HUES64 (cell line): ENCODE data around the gene CD1C.
"Not testable (repeated sequence)": the region's sequence is repeated elsewhere in the genome, so short reads cannot be mapped to it uniquely, and the experiment has no call there.

ENCODE experiments used
- H3K27ac ChIP-seq: 2 replicates; pipeline ENCODE4 v1.7.0; 2013; ENCODE audit warnings: low read depth, low read length, inconsistent platforms
- H3K27me3 ChIP-seq: 2 replicates; pipeline ENCODE4 v1.6.1; 2013; ENCODE audit warnings: mild to moderate bottlenecking, low read length; ENCODE audit not compliant: insufficient read depth
- H3K36me3 ChIP-seq: 2 replicates; pipeline ENCODE4 v1.6.1; 2013; ENCODE audit warnings: mild to moderate bottlenecking, low read length; ENCODE audit not compliant: insufficient read depth
- H3K4me1 ChIP-seq: 2 replicates; pipeline ENCODE4 v1.6.1; 2013; ENCODE audit warnings: mild to moderate bottlenecking, low read length, moderate library complexity; ENCODE audit not compliant: insufficient read depth
- H3K4me3 ChIP-seq: 2 replicates; pipeline ENCODE4 v1.5.1; 2013; ENCODE audit warnings: mild to moderate bottlenecking, low read length, moderate library complexity
- H3K9ac ChIP-seq: 2 replicates; pipeline ENCODE4 v1.6.1; 2013; ENCODE audit warnings: mild to moderate bottlenecking, low read depth, low read length
- H3K9me3 ChIP-seq: 2 replicates; pipeline ENCODE4 v1.6.1; 2013; ENCODE audit warnings: low read depth, low read length; ENCODE audit not compliant: insufficient read depth
- WGBS: fragments of 150-250, 120-280 bp; methylation state at CpG from one replicate; pipeline ENCODE4 v1.1.7; 2013; ENCODE audit warnings: missing lambda C conversion rate; 5-methylcytosine and 5-hydroxymethylcytosine counted together

Gene CD1C

DNA sequence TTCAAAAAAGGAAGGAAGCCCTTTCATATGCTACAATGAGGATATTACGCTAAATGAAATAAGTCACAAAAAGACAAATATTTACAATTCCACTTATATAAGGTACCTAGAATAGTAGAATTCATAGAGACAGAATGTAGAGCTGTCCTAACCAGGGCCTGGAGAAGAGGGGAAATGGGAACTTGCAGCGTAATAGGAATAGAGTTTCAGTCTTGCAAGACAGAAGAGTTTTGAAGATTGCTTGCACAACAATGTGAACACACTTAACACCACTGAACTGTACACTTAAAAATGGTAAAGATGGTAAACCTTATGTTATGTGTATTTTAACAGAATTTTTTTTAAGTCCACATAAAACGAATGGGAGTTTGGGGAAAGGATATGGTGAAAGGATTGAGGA is 38.7 kb downstream of the CD1C start:
- Histone ChIP-seq H3K27ac (no peak overlapping the region), H3K9ac (no peak overlapping the region), H3K27me3 (no peaks in the 10 kb centered on the region), H3K4me3 (no peak overlapping the region), H3K9me3 (no peaks in the 10 kb centered on the region), H3K36me3 (no peaks in the 10 kb centered on the region), H3K4me1 (no peaks in the 10 kb centered on the region)
- 81% methylated on average over 2 of the region's 3 CpGs for WGBS

DNA sequence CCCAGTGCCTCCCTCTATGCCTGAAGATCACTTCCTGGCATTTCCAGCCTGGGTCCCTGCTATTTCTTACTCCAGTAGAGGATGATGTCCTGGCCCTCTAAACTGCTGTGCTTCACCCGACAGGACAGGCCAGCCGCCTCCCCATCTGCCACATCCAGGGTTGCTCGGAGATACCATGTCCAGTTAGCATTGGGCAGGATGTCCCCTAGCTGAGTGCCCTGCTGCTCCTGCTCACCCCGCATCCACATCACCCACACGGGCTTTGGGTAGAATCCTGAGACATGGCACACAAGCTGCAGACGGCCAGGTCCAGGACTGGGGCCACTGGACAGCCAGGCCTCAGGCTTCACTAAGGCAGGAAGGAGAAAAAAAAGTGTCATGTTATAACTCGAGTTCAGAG is 39.6 kb downstream of the CD1C start:
- H3K4me3 ChIP-seq: no peak overlapping the region
- no peaks in the 10 kb centered on the region for H3K36me3 ChIP-seq
- H3K27ac ChIP-seq: no peak overlapping the region
- no peak overlapping the region for H3K9ac ChIP-seq
- no peaks in the 10 kb centered on the region for H3K9me3 ChIP-seq
- 94% methylated on average over 7 of the region's 7 CpGs for WGBS
- H3K27me3 ChIP-seq: no peaks in the 10 kb centered on the region
- H3K4me1 ChIP-seq: no peaks in the 10 kb centered on the region

DNA sequence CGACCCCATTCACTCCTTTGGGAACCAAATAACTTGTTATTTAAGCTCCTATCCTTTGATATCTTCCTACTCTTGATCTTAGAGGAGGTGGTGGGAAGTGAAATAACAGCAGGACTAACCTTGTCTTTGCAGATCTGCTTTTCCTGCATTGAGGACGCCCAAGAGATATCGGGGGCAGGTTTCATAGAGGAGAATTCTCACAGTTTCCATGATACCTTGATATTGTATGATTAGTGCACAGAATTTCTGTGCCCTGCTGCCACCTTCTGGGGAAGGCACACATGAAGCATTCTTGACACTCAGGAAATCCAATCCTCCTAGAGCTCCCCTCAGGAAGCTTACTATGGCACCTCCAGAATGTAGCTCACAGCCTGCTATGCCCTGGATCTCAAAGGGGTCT is 40.0 kb downstream of the CD1C start:
- no peaks in the 10 kb centered on the region for H3K27me3 ChIP-seq
- no peak overlapping the region for H3K4me3 ChIP-seq
- H3K4me1 ChIP-seq: no peaks in the 10 kb centered on the region
- H3K27ac ChIP-seq: no peak overlapping the region
- no peaks in the 10 kb centered on the region for H3K36me3 ChIP-seq
- WGBS: 93% methylated on average over 3 of the region's 3 CpGs
- H3K9ac ChIP-seq: no peak overlapping the region
- H3K9me3 ChIP-seq: no peaks in the 10 kb centered on the region

GRCh38 chr1:158330391-158331105 is 40.8 kb downstream of the CD1C start:
- no peaks in the 10 kb centered on the region for H3K36me3 ChIP-seq

GRCh38 chr1:158331106-158331425 is 41.3 kb downstream of the CD1C start:
- no peaks in the 10 kb centered on the region for H3K4me1 ChIP-seq
- WGBS: 95% methylated on average over 1 of the region's 1 CpG

More at GRCh38 chr1:158330391-158331105, 40.8 kb downstream of the CD1C start:
- Histone ChIP-seq H3K9me3 (no peaks in the 10 kb centered on the region), H3K27me3 (no peaks in the 10 kb centered on the region), H3K9ac (no peak overlapping the region), H3K27ac (no peak overlapping the region), H3K4me1 (no peaks in the 10 kb centered on the region), H3K4me3 (no peak overlapping the region)
- WGBS: 92% methylated on average over 11 of the region's 11 CpGs

GRCh38 chr1:158331481-158332150 is 41.9 kb downstream of the CD1C start, which contains the start of gene CD1B:
CD1B (minus strand) TSS chr1:158331531; CDS start chr1:158331423, 108 bp downstream.
- 92% methylated on average over 1 of the region's 2 CpGs for WGBS
- no peaks in the 10 kb centered on the region for H3K9me3 ChIP-seq
- H3K9ac ChIP-seq: no peak within 1 kb of the TSS
- no peaks in the 10 kb centered on the region for H3K36me3 ChIP-seq
- no peak within 1 kb of the TSS for H3K4me3 ChIP-seq
- H3K4me1 ChIP-seq: no peaks in the 10 kb centered on the region
- no peak within 1 kb of the TSS for H3K27ac ChIP-seq
- H3K27me3 ChIP-seq: no peaks in the 10 kb centered on the region

More at GRCh38 chr1:158331106-158331425, 41.3 kb downstream of the CD1C start:
- H3K27me3 ChIP-seq: no peaks in the 10 kb centered on the region
- H3K9me3 ChIP-seq: no peaks in the 10 kb centered on the region
- H3K36me3 ChIP-seq: no peaks in the 10 kb centered on the region
- H3K27ac ChIP-seq: no peak overlapping the region
- no peak overlapping the region for H3K4me3 ChIP-seq
- no peak overlapping the region for H3K9ac ChIP-seq

DNA sequence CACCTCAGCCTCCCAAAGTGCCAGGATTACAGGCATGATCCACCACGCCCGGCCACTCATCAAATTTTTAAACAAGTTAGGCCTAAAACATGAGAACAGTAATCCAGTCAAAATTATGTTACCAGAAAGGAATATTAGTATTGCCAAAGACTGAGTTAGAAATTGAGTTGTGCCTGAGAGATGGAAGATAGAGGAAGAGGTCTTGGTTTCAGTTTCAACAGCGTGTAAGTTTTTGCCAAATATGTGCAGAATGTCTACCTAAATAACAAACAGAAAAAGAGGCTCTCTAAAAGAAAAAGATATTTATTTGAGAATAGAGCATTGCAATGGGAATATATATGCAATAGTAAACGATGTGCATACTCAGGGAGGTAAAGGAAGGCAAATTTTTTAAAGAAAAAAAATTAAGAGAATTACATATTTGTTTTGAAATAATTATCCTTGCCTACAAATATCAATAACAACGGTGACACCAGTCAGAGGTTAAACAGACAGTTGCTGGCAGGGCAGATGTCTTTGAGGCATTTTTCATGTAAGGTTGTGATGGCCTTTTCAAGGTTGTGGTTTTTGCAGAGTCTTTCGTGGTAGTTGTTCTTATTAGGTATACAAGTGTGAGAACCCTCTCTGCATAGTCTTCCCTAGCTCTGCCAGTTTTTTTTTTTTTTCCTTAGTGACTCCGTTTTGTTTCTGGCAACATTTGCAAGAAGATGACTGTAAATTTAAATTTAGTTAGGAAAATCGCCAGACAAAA is 43.9 kb downstream of the CD1C start:
- H3K27me3 ChIP-seq: no peaks in the 10 kb centered on the region
- no peaks in the 10 kb centered on the region for H3K4me1 ChIP-seq

DNA sequence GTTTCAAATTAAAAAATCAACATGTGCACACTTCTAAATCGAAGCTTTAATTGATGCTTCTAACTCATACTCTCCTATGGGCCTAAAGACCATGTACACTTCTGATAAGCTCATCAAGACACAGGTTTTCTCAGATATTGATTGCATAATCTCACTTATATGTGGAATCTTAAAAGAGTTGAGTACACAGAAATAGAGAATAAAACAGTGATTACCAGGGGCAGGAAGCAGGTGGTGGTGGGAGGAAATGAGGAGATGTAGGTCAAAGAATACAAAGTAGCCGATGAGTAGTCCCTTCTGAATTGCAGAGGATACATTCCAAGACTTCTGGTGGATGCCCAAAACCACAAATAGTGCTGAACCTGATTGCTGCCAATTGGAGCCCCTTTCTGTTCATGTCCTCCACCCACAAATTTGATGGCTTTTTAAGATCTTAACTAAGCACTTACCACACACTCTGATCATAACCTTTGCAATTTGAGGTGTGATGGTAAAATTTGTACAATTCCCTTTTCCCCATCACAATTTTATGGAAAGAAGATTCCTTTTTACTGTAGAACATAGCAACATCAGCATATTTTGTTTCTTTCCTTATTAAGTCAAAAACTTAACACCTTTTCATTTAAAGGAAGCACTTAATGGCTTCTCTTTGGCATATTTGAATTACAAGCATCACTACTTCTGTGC is 44.9 kb downstream of the CD1C start:
- Histone ChIP-seq H3K4me3 (no peak overlapping the region), H3K4me1 (no peaks in the 10 kb centered on the region), H3K9ac (no peak overlapping the region), H3K27ac (no peak overlapping the region), H3K9me3 (no peaks in the 10 kb centered on the region), H3K27me3 (no peaks in the 10 kb centered on the region), H3K36me3 (no peaks in the 10 kb centered on the region)
- 80% methylated on average over 2 of the region's 2 CpGs for WGBS

More for the DNA sequence above, 43.9 kb downstream of the CD1C start:
- H3K9me3 ChIP-seq: no peaks in the 10 kb centered on the region
- no peaks in the 10 kb centered on the region for H3K36me3 ChIP-seq
- WGBS: 76% methylated on average over 7 of the region's 8 CpGs
- H3K27ac ChIP-seq: no peak overlapping the region
- H3K9ac ChIP-seq: no peak overlapping the region
- H3K4me3 ChIP-seq: no peak overlapping the region

GRCh38 chr1:158335213-158335532 is 45.5 kb downstream of the CD1C start:
- Histone ChIP-seq H3K27ac (no peak overlapping the region), H3K4me3 (no peak overlapping the region), H3K36me3 (no peaks in the 10 kb centered on the region), H3K27me3 (no peaks in the 10 kb centered on the region), H3K4me1 (no peaks in the 10 kb centered on the region), H3K9ac (no peak overlapping the region), H3K9me3 (no peaks in the 10 kb centered on the region)

DNA sequence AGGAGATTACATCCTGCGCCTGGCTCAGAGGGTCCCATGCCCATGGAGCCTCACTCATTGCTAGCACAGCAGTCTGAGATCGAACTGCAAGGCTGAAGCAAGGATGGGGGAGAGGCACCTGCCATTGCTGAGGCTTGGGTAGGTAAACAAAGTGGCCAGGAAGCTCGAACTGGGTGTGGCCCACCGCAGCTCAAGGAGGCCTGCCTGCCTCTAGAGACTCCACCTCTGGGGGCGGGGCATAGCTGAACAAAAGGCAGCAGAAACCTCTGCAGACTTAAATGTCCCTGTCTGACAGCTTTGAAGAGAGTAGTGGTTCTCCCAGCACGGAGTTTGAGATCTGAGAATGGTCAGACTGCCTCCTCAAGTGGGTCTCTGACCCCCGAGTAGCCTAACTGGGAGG is 46.7 kb downstream of the CD1C start:
- not testable (repeated sequence) for H3K27me3 ChIP-seq, H3K36me3 ChIP-seq, H3K4me3 ChIP-seq, H3K9me3 ChIP-seq, H3K27ac ChIP-seq, H3K9ac ChIP-seq, H3K4me1 ChIP-seq
- whole genome bisulfite sequencing: 73% methylated on average over 7 of the region's 7 CpGs
